Transverse colon (tissue), 3 donors: Measurements from ENCODE around the gene NKPD1.

Source experiments
- EP300 ChIP-seq: sonication (generic); formaldehyde crosslinking; IDR thresholded peaks from one replicate; pipeline ENCODE4 v1.6.1; 2017; ENCODE audit warnings: antibody characterized with exemption, low read depth
- POLR2A ChIP-seq: fragments of 450-650 bp; IDR thresholded peaks from one replicate; pipeline ENCODE4 v1.6.1; 2016; ENCODE audit warnings: antibody characterized with exemption, mild to moderate bottlenecking, moderate library complexity
- TF ChIP-seq, protein P1 (sequence below), 5 experiments: fragments of 200-600 bp in 3 of 5; fragments of 450-650 bp in 2 of 5; sonication (generic) in 3 of 5; IDR thresholded peaks; 1 replicate in 2 of 5; 2 replicates in 3 of 5; pipeline ENCODE4 v1.5.1; 2016 to 2017; ENCODE audit warnings: antibody characterized with exemption in 5 of 5, inconsistent platforms in 3 of 5, mild to moderate bottlenecking in 2 of 5, moderate library complexity in 1 of 5

DNA sequence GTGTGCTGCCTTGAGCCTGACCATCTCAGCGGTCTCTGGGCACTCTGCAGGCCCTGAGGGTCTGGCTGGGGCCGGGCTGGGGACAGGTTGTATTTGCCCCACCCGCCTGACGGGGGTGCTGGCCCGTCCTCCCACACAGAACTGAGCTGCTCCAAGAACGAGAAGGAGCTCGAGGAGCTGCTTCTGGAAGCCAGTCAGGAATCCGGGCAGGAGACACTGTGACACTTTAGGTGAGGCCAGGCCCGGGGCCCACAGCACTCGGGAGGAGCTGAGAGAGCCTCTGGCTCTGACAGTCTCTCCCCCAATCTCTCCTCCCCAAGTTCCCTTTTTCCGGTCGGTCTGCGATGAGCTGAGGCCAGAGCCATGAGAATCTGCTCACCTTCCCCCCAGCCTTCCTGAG lies 14.5 kb downstream of the NKPD1 start:
- TF ChIP-seq, protein P1, sequence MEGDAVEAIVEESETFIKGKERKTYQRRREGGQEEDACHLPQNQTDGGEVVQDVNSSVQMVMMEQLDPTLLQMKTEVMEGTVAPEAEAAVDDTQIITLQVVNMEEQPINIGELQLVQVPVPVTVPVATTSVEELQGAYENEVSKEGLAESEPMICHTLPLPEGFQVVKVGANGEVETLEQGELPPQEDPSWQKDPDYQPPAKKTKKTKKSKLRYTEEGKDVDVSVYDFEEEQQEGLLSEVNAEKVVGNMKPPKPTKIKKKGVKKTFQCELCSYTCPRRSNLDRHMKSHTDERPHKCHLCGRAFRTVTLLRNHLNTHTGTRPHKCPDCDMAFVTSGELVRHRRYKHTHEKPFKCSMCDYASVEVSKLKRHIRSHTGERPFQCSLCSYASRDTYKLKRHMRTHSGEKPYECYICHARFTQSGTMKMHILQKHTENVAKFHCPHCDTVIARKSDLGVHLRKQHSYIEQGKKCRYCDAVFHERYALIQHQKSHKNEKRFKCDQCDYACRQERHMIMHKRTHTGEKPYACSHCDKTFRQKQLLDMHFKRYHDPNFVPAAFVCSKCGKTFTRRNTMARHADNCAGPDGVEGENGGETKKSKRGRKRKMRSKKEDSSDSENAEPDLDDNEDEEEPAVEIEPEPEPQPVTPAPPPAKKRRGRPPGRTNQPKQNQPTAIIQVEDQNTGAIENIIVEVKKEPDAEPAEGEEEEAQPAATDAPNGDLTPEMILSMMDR (IDR thresholded peaks at IDR 0.05): no peak
- TF ChIP-seq POLR2A: no peak
- no peak for TF ChIP-seq EP300
